ENCODE results near the gene NRL.

GRCh38 chr14:24160850-24161804 is 46.4 kb upstream of the NRL start, which contains the start of gene IRF9:
- TF ChIP-seq CTCF (conservative IDR thresholded peaks at IDR 0.05; ENCODE audit: low read length) (peak; percentile 95), EZH2phosphoT487 (IDR thresholded peaks at IDR 0.05; ENCODE audit: borderline replicate concordance, low read depth, low read length) (no peak)
